MM.1S (cell line): ENCODE data around the gene BMP3.

Experiments used
- DNase-seq: peaks from one replicate; pipeline ENCODE4 v3.0.0-alpha.2; 2015
- H2AFZ ChIP-seq: fragments of 300-600 bp; sonication (generic); 2 replicates; pipeline ENCODE4 v1.6.0; 2016; ENCODE audit warnings: antibody characterized with exemption, low read length
- H3F3A ChIP-seq: fragments of 300-600 bp; sonication (generic); 2 replicates; pipeline ENCODE4 v1.6.1; 2016; ENCODE audit warnings: mild to moderate bottlenecking, antibody characterized with exemption, low read length, moderate library complexity, mixed read lengths; ENCODE audit not compliant: insufficient read depth
- H3K27ac ChIP-seq: fragments of 300-600 bp; sonication (generic); 2 replicates; pipeline ENCODE4 v1.5.1; 2016; ENCODE audit warnings: mild to moderate bottlenecking, low read length
- H3K27me3 ChIP-seq: fragments of 300-600 bp; sonication (generic); replicated peaks from 2 replicates; pipeline ENCODE4 v1.6.0; 2016; ENCODE audit warnings: low read length; ENCODE audit not compliant: insufficient read depth
- H3K36me3 ChIP-seq: fragments of 300-600 bp; sonication (generic); replicated peaks from 2 replicates; pipeline ENCODE4 v1.6.1; 2016; ENCODE audit warnings: mild to moderate bottlenecking, low read length, mixed read lengths; ENCODE audit not compliant: insufficient read depth
- H3K4me1 ChIP-seq: fragments of 300-600 bp; sonication (generic); 2 replicates; pipeline ENCODE4 v1.6.1; 2016; ENCODE audit warnings: low read length, mixed read lengths
- H3K4me2 ChIP-seq: fragments of 300-600 bp; sonication (generic); 2 replicates; pipeline ENCODE4 v1.6.0; 2016; ENCODE audit warnings: low read depth, low read length
- H3K4me3 ChIP-seq: fragments of 300-600 bp; sonication (generic); 2 replicates; pipeline ENCODE4 v1.5.1; 2016; ENCODE audit warnings: low read length, mixed read lengths
- H3K79me2 ChIP-seq: fragments of 300-600 bp; sonication (generic); 2 replicates; pipeline ENCODE4 v1.6.1; 2016; ENCODE audit warnings: mixed run types, low read length, mixed read lengths
- H3K9ac ChIP-seq: fragments of 300-600 bp; sonication (generic); 2 replicates; pipeline ENCODE4 v1.6.1; 2016; ENCODE audit warnings: low read length, mixed read lengths
- H3K9me2 ChIP-seq: fragments of 300-600 bp; sonication (generic); replicated peaks from 2 replicates; pipeline ENCODE4 v1.6.1; 2016; ENCODE audit warnings: mild to moderate bottlenecking, low read length, mixed read lengths; ENCODE audit not compliant: insufficient read depth
- H3K9me3 ChIP-seq: fragments of 300-600 bp; sonication (generic); replicated peaks from 2 replicates; pipeline ENCODE4 v1.6.1; 2016; ENCODE audit warnings: mild to moderate bottlenecking, low read length, mixed read lengths; ENCODE audit not compliant: insufficient read depth
- H4K20me1 ChIP-seq: fragments of 300-600 bp; sonication (generic); 2 replicates; pipeline ENCODE4 v1.6.1; 2016; ENCODE audit warnings: mild to moderate bottlenecking, low read length, moderate library complexity, mixed read lengths; ENCODE audit not compliant: insufficient read depth
- CTCF ChIP-seq: fragments of 300-600 bp; sonication (generic); IDR thresholded peaks from 2 replicates; pipeline ENCODE4 v1.5.1; 2016; ENCODE audit warnings: antibody characterized with exemption, low read length, mixed read lengths
- EZH2 ChIP-seq: fragments of 300-600 bp; sonication (generic); optimal IDR thresholded peaks from 2 replicates; pipeline ENCODE3; 2017; ENCODE audit warnings: low read depth, mild to moderate bottlenecking, antibody characterized with exemption, low read length, mixed read lengths
- EZH2phosphoT487 ChIP-seq: fragments of 300-600 bp; sonication (generic); IDR thresholded peaks from 2 replicates; pipeline ENCODE4 v1.6.1; 2018; ENCODE audit warnings: antibody characterized with exemption, low read length

BMP3 gene

GRCh38 chr4:81081156-81081555, 50.6 kb downstream of the BMP3 start:
- Histone ChIP-seq H3F3A (no peaks in the 10 kb centered on the region), H3K9me2 (no peaks in the 10 kb centered on the region), H3K4me2 (no peak overlapping the region), H3K4me3 (no peak overlapping the region), H3K4me1 (no peaks in the 10 kb centered on the region), H3K79me2 (no peaks in the 10 kb centered on the region), H3K9me3 (no peaks in the 10 kb centered on the region), H3K27me3 (no peaks in the 10 kb centered on the region), H2AFZ (no peak overlapping the region), H3K27ac (no peak overlapping the region), H3K9ac (no peak overlapping the region), H4K20me1 (no peaks in the 10 kb centered on the region), H3K36me3 (no peaks in the 10 kb centered on the region)
- no peak for DNase-seq
- no peak for TF ChIP-seq EZH2phosphoT487
- no peak for TF ChIP-seq EZH2
- no peak for TF ChIP-seq CTCF

GRCh38 chr4:81084029-81084428, 53.5 kb downstream of the BMP3 start:
- TF ChIP-seq EZH2 (no peak), EZH2phosphoT487 (no peak), CTCF (no peak)
- DNase-seq = no peak
- Histone ChIP-seq H4K20me1 (no peaks in the 10 kb centered on the region), H3K4me3 (no peak overlapping the region), H3K9me2 (no peaks in the 10 kb centered on the region), H3K4me2 (no peak overlapping the region), H2AFZ (no peak overlapping the region), H3K4me1 (no peaks in the 10 kb centered on the region), H3K27ac (no peak overlapping the region), H3F3A (no peaks in the 10 kb centered on the region), H3K36me3 (no peaks in the 10 kb centered on the region), H3K27me3 (no peaks in the 10 kb centered on the region), H3K9ac (no peak overlapping the region), H3K79me2 (no peaks in the 10 kb centered on the region), H3K9me3 (no peaks in the 10 kb centered on the region)

GRCh38 chr4:81084634-81085033, 54.1 kb downstream of the BMP3 start:
- Histone ChIP-seq H3K79me2 (no peaks in the 10 kb centered on the region), H3K27ac (no peak overlapping the region), H3K27me3 (no peaks in the 10 kb centered on the region), H3K9ac (no peak overlapping the region), H3K9me2 (no peaks in the 10 kb centered on the region), H3K4me2 (no peak overlapping the region), H3F3A (no peaks in the 10 kb centered on the region), H3K9me3 (no peaks in the 10 kb centered on the region), H3K36me3 (no peaks in the 10 kb centered on the region), H4K20me1 (no peaks in the 10 kb centered on the region), H3K4me3 (no peak overlapping the region), H3K4me1 (no peaks in the 10 kb centered on the region), H2AFZ (no peak overlapping the region)
- TF ChIP-seq EZH2 (no peak), EZH2phosphoT487 (no peak)
- no peak for DNase-seq

GRCh38 chr4:81085291-81085690, 54.8 kb downstream of the BMP3 start:
- no peak for DNase-seq
- H3K79me2 ChIP-seq = no peaks in the 10 kb centered on the region

More at GRCh38 chr4:81085291-81085690, 54.8 kb downstream of the BMP3 start:
- no peaks in the 10 kb centered on the region for H3F3A ChIP-seq
- no peak overlapping the region for H2AFZ ChIP-seq
- H3K4me2 ChIP-seq = no peak overlapping the region
- TF ChIP-seq CTCF (no peak), EZH2phosphoT487 (no peak), EZH2 (no peak)
- no peaks in the 10 kb centered on the region for H4K20me1 ChIP-seq
- H3K36me3 ChIP-seq = no peaks in the 10 kb centered on the region
- no peaks in the 10 kb centered on the region for H3K9me2 ChIP-seq
- no peaks in the 10 kb centered on the region for H3K27me3 ChIP-seq
- H3K9ac ChIP-seq = no peak overlapping the region
- H3K4me3 ChIP-seq = no peak overlapping the region
- no peaks in the 10 kb centered on the region for H3K4me1 ChIP-seq
- no peaks in the 10 kb centered on the region for H3K9me3 ChIP-seq
- H3K27ac ChIP-seq = no peak overlapping the region
